ENCODE results near the gene DNAJC27. TPM values are rescaled to one million over a fixed set of nuclear protein-coding genes. Genes with fewer than 3 reads are reported as not detected.

DNAJC27 gene
- total RNA-seq, 1 experiment from 2014 or later: 5.1 TPM

DNA sequence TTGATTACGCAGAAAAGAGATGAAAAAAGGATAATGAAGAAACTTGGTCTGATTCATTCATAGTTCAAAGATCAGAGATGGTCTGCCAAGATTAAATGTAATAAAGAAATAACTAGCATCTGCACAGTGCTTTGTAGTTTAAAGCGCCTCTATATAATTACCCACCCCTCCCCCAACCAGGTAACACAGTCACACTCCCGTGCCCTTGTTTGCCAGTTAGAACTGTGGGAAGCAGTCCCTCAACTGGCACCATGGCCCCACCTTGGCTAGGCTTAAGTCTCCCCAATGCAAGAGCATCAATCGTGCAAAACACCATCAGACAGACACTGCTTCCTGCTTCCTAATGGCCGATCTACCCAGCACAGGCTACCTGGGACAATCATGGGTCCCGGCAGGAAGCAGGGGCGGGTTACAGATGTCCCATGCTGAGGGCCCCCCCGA lies 63.3 kb downstream of the DNAJC27 start:
- WGBS (ENCODE audit: extremely low coverage, insufficient read length, low lambda C conversion rate): no CpG with 5 or more reads among the region's 8 CpGs
- DNase-seq: no peak
- H2BK15ac ChIP-seq (ENCODE audit: low read depth, low read length): no peak overlapping the region
- Mint-ChIP-seq H3K4me1 (peaks cover 7 to 11% of the 10 kb centered on the region in 2 experiments), H3K4me3 (no peak overlapping the region), H3K27ac (peak overlapping the region in 1 of 3 experiments; percentile 21; a peak in 1 of 7 replicates), H3K9me3 (peaks cover 0 to 7% of the 10 kb centered on the region in 2 experiments; a peak in 3 of 5 replicates), H3K36me3 (ENCODE audit: insufficient read depth in 1 of 3, low read depth in 3 of 3) (peaks cover 25 to 32% (median 28%) of the 10 kb centered on the region in 3 experiments), H3K27me3 (ENCODE audit: low read depth) (no peaks in the 10 kb centered on the region; the same call in 1 of the 2 replicates)
- H3K9me3 ChIP-seq (ENCODE audit: control insufficient read depth, low read depth, low read length): no peaks in the 10 kb centered on the region
- H2BK12ac ChIP-seq (ENCODE audit: insufficient read length, low read depth, low read length): no peak overlapping the region
- H4K8ac ChIP-seq (replicated peaks; ENCODE audit: insufficient read length, low read depth, low read length): no peak overlapping the region
- H3T11ph ChIP-seq (ENCODE audit: low read length): no peak overlapping the region
- no peaks in the 10 kb centered on the region for H3K79me2 ChIP-seq (ENCODE audit: insufficient read depth, low read length)
- no peak overlapping the region for H3K27ac ChIP-seq (ENCODE audit: insufficient read length, low read depth, low read length)
- no peaks in the 10 kb centered on the region for H3K79me1 ChIP-seq (ENCODE audit: insufficient read depth, low read depth, low read length, poor library complexity, severe bottlenecking)
- no peak overlapping the region for H4K5ac ChIP-seq (ENCODE audit: insufficient read length, low read depth, low read length)
- H3K4me1 ChIP-seq (ENCODE audit: insufficient read depth, low read length): no peaks in the 10 kb centered on the region; the same call in 1 of the 2 replicates
- H2BK5ac ChIP-seq (ENCODE audit: insufficient read length, low read length): no peak overlapping the region
- no peak overlapping the region for H3K9ac ChIP-seq (ENCODE audit: extremely low read depth, insufficient read length, low read length)
- no peaks in the 10 kb centered on the region for H3K23me2 ChIP-seq (ENCODE audit: insufficient read length, low read depth, low read length, poor library complexity, severe bottlenecking)
- no peak overlapping the region for H2AK5ac ChIP-seq (ENCODE audit: insufficient read length, low read length)
- TF ChIP-seq, protein P1, sequence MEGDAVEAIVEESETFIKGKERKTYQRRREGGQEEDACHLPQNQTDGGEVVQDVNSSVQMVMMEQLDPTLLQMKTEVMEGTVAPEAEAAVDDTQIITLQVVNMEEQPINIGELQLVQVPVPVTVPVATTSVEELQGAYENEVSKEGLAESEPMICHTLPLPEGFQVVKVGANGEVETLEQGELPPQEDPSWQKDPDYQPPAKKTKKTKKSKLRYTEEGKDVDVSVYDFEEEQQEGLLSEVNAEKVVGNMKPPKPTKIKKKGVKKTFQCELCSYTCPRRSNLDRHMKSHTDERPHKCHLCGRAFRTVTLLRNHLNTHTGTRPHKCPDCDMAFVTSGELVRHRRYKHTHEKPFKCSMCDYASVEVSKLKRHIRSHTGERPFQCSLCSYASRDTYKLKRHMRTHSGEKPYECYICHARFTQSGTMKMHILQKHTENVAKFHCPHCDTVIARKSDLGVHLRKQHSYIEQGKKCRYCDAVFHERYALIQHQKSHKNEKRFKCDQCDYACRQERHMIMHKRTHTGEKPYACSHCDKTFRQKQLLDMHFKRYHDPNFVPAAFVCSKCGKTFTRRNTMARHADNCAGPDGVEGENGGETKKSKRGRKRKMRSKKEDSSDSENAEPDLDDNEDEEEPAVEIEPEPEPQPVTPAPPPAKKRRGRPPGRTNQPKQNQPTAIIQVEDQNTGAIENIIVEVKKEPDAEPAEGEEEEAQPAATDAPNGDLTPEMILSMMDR (conservative IDR thresholded peaks at IDR 0.05): no peak
- no peaks in the 10 kb centered on the region for H3K27me3 ChIP-seq (ENCODE audit: insufficient read depth, low read length)
- H4K20me1 ChIP-seq (ENCODE audit: control insufficient read depth, insufficient read depth, insufficient read length): no peaks in the 10 kb centered on the region
- no peak overlapping the region for H3K56ac ChIP-seq (ENCODE audit: insufficient read length, low read depth, low read length)
- H3K23ac ChIP-seq (ENCODE audit: insufficient read length, low read depth, low read length): no peak overlapping the region
- H2BK20ac ChIP-seq (ENCODE audit: low read depth, low read length, poor library complexity, severe bottlenecking): no peak overlapping the region
- H3K4ac ChIP-seq (ENCODE audit: low read depth, low read length): no peak overlapping the region
- no peak overlapping the region for H3K18ac ChIP-seq (ENCODE audit: insufficient read length, low read depth, low read length)
- H3K14ac ChIP-seq (ENCODE audit: insufficient read depth, low read length): no peak overlapping the region; the same call in 1 of the 2 replicates
- H2AFZ ChIP-seq (ENCODE audit: low read length): no peak overlapping the region
- no peak overlapping the region for H3K4me2 ChIP-seq (ENCODE audit: insufficient read depth, insufficient read length, low read length)
- no peak overlapping the region for H2BK120ac ChIP-seq (ENCODE audit: low read depth, low read length, poor library complexity, severe bottlenecking)
- H4K91ac ChIP-seq (ENCODE audit: insufficient read length, low read depth, low read length): no peak overlapping the region

All from H9 (cell line).